GM19467 (cell line): ENCODE measurements around the gene GRK6.
A peak's percentile ranks its signal among the peaks of the same experiment; 100 is the strongest.

ENCODE experiments used
- ATAC-seq: cut with Tn5 transposase; IDR thresholded peaks from one replicate; pipeline ENCODE4 v1.9.1; 2021; ENCODE audit warnings: mild to moderate bottlenecking, moderate library complexity; ENCODE audit not compliant: unreplicated experiment

The GRK6 gene

DNA sequence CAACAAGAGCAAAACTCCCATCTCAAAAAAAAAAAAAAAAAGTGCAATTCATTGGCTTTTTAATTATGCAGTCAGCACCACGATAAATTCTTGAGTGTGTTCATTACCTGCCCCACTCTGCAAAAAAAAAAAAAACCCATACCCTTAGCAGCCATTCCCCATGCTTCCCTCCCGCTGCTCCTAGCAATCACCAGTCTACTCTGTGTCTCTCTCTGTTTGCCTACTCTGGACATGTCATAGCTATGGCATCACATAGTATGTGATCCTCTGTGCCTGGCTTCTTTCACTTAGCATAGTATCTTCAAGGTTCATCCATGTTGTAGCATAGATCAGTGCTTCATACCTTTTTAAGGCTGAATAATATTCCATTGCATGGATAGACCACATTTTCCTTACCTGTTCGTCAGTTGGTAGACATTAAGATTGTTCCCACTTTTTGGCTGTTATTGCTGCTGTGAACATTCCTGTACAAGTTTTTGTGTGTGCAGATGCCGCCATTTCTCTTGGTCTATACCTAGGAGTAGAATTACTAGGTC lies 13.1 kb downstream of the GRK6 start:
- ATAC-seq = no peak

DNA sequence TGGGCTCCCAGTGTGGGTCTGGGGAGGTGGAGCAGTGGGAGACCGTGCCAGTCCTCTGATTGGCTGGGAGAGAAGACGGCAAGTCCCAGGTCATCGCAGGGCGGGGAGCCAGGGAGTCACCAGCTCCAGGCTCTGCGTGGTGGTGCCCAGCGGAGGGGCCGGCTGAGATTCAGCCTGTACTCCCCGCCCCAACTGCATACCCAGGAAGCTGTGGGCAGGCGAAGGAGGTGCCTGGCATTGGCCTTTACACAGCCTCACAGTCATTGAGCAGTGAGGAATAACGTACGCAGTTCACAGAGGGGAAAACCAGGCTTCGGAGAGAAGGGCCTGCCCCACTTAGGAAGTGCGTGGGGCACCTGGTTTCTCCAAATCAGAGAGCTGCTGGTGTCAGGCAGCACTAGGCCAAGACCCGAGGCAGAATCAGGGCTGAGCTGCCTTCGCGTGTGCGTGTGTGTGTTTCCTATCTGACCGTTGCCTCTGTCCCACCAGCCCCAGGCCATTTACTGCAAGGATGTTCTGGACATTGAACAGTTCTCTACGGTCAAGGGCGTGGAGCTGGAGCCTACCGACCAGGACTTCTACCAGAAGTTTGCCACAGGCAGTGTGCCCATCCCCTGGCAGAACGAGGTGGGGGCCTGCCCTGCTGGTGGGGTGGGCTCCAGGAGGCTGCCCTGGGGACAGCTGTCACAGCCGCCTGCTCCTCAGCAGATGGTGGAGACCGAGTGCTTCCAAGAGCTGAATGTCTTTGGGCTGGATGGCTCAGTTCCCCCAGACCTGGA lies 13.9 kb downstream of the GRK6 start:
- ATAC-seq = no peak

DNA sequence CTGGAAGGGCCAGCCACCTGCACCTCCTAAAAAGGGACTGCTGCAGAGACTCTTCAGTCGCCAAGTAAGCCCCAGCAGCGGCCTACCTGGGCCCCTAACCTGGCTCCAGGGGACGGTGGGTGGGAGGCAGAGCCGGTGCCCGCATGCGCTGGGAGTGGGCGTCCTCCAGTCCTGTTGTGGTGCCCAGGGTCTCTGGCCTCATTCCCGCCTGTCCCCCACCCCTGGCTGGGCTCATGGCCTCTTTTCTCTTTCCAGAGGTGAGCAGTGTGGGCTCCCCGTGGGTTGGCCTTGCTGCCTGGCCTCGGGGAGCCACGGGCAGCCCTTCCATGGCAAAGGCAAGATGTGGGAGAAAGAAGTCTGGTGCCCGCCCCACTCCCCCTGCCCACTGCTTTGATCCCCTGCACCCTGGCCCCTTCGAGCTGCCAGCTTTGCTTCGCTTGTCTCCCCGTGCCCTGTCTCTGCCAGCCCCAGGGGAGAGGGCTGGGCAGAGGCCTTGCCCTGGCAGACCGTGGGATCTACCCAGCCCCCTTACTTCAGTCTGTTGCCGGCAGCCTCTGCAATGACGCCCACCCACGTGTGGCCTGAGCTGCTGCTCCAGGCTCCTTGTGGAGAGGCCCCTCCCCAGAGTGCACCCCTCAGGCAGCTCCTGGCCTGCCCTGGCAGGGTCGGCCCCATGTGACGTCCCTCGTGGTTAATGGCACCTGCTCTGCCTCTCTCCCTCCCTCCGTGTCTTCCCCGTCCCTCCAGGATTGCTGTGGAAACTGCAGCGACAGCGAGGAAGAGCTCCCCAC lies 14.7 kb downstream of the GRK6 start:
- ATAC-seq = no peak

DNA sequence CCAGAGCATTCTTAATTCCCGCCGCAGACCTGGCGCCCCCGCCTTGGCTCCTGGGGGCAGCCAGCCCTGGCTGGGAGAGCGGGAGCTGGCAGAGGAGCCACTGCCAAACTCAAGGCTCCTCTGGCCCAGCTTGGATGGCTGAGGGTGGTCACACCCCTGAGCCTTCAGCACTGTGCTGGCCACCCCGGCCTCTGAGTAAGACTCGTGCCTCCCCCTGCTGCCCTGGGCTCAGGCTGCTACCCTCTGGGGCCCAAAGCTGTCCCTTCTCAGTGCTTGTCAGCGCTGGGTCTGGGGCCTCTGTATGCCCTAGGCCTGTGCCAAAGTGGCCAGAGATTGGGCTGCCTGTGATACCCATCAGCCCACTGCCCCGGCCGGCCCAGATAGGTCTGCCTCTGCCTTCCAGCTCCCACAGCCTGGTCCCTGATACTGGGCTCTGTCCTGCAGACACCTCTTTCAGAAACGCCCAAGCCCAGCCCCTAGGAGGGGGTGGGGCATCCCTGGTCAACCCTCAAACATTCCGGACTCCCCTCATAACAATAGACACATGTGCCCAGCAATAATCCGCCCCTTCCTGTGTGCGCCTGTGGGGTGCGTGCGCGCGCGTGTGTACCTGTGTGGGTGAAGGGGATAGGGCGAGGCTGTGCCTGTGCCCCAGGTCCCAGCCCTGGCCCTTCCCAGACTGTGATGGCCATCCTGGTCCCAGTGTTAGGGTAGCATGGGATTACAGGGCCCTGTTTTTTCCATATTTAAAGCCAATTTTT lies 15.8 kb downstream of the GRK6 start:
- ATAC-seq = no peak

DNA sequence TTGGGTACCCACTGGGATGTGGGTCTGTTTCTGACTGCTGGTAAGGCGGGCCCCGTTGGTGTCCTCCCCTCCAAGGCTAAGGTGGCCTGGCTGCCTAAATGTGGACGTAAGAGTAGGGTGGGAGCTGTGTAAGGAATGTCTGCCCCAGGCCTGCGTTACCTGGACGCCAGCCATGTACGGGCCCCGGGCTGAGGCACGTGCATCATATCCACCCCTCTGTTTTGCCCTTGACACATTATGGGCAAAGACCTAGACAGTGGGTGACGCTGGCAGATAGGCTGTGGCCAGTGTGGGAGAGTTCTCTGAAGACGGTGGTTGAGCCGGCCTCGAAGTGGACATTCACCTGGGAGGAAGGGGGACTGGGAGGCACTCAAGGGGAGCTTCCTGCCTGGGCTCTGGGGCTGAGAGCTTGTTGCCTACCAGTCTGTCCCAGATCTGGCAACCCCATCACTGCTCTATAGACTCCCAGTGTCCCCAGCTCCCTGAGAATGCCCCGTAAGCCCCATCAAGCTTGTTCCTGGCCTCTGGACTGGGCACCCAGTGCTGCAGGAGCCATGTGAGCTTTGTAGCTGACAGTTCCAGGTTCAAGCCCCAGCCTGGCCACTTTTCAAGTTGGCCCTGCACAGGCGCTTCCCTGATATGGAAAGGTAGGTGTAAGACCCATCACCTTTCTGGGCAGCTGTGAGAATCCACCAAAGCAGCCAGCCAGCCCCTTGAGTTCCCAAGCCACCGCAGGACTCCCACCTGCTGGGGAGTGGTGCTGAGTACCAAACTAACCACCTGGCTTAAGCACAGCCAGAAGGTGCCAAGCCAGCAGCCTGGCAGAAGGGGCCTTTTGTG lies 16.9 kb downstream of the GRK6 start:
- no peak for ATAC-seq

DNA sequence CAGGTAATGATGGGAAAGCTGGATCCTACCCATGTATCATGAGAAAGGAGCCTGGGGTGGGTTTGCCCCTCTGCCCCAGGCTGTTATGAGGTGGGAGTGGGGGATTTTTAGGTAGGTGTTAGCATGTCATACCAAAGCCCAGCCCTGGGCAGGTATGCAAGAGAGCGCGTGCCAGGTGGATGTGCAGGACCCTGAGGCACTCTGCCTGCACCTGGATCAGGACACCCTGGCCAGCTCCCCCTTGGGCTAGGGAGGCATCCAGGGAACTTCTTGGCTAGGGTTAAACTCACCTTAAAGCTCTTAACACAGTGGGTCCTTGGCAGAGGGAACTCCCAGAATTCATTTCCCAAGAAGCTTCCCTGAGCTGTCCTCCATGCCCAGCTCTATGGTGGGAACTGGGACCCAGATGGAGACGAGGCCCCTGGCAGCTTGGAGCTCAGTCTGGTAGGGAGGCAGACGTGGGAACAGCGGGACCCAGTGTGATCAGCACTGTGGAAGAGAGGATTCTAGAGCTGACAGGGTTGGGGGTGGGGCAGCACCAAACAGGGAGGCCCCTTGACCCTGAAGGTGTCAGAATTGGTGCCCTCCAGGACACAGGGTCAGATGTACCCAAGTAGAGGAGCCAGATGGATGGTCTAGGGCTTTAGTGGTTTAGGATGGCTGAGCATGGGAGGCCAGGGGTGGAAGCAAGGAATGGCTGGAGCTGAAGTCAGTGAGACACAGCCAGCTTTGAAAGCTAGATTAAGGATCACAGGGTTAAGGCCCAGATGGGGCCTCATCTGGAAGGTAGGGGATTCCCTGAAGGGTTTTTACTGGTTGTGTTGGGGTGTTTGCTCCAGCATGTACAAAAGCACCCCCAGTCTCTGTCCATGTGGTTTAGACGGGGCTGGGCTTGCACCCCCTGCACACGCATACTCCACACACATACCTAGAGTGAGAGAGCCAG lies 17.9 kb downstream of the GRK6 start:
- no peak for ATAC-seq

DNA sequence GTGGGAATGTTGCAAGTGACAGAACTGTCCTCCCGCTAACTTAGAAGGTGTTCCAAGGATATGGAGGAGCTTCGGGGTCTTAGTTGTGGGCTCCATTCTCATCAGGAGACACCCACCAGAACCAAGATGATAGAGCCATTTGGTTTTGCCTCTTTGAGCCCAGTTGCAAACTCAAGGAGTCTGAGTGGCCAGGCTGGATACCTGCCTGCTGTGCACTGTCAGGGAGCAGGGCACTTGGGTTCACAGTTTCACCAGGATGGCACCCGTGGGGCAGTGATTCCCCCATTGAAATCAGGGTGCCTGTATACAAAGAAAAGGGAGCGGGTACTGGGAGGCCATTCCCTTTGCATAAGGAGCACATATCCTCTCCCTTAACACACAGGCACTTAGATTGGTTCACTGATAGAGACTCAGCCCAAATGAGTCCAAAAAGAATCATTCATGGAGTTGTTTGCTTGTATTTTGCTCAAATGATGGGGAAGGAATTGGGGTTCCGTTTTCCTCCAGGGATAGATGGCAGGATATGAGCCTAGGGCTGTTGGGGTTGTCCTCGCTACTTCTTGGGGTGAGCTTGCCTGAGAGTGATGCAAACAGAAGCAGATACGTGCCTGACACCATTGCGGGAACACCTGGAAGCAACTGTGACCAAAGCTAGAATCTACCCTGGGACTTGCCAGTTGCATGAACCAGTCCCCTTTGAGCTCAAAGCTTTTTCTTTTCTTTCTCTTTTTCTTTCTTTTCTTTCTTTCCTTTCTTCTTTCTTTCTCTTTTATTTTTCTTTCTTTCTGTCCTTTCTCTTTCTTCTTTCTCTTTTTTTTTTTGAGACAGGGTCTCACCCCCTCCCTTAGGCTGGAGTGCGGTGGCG lies 18.8 kb downstream of the GRK6 start:
- ATAC-seq = no peak

DNA sequence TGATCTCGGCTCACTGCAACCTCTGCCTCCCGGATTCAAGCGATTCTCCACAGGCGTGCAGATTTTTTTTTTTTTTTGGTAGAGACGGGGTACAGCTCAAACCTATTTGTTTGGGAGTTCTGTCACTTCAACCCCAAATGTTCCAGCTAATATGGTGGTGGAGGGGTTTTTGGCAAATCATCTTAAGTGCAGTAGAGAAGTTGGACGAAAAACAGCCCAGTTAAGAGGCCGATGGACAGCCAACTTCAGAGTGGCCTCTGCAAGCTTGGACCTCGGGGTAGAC lies 19.4 kb downstream of the GRK6 start:
- ATAC-seq = no peak

DNA sequence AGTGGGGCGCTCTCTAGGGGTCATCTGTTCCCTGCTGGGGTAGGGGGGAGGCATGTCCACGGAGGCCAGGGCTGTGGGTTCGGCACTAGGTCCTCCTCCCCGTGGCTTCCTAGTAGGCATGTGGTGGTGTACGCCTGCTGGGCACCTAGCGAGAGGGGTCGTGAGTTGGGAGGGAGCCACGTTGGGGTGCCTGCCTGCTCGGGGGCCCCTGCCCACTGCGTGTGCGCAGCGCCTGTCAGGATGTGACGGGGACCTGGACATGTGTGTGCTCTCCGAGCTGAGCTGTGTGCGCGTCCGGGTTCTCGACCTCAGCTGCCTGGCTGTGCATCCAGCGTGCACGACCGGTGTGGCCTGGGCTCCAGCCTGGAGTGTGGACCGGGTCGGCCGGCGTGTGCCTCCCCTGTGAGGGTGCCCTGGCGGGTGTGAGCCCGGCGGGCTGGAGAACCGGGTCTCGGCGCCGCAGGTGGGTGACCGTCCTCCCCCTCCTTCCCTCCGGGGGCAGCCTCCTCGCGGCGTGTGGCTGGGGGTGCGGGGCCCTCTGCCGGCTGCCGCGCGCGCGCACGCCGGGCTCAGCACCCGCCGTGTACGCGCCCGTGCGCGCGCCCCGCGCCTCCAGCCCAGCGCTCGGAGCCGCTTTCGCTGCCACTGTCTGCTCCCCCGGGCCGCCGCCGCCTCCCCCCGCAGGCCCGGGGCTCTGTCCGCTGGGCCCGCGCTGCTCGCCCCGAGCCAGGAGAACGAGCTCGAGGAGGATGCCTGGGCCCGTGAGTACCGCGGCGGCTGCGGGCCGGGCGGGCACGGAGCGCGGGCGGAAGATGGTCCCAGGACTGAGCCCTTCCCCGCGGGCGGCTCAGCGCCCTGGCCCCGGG lies 20.0 kb downstream of the GRK6 start, which contains the start of gene PRR7:
Gene PRR7 (plus strand): TSS at position 615 of the 866 bp plus-strand sequence. CDS start 8,254 bp downstream, outside the sequence.
- peak; percentile 42 for ATAC-seq

DNA sequence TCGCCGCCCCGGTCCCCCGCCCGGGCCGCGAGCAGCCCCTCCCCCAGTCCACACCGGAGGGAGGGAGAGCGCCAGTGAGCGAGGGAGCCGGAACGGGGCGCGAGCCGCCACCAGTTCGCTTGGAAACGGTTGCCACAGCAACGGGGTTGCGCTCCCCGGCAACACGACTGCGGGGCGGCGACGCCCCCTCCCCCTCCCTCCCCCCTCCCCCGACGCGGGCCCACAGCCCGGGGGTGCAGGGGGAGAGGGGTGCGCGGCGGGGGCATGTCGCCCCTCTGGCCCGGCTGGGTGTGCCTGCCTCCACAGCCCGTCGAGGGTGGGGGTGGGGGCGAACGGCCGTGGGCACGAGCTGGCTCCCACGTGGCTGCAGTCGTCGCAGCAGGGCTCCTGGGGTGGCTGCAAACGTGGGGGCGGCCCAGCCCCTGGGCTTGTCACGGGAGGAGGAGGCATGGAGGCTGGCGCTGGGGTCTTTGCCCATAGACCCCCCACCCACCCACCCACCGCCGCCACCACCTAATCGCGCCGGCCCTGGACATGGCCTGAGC lies 20.7 kb downstream of the GRK6 start:
- peak; percentile 31 for ATAC-seq

DNA sequence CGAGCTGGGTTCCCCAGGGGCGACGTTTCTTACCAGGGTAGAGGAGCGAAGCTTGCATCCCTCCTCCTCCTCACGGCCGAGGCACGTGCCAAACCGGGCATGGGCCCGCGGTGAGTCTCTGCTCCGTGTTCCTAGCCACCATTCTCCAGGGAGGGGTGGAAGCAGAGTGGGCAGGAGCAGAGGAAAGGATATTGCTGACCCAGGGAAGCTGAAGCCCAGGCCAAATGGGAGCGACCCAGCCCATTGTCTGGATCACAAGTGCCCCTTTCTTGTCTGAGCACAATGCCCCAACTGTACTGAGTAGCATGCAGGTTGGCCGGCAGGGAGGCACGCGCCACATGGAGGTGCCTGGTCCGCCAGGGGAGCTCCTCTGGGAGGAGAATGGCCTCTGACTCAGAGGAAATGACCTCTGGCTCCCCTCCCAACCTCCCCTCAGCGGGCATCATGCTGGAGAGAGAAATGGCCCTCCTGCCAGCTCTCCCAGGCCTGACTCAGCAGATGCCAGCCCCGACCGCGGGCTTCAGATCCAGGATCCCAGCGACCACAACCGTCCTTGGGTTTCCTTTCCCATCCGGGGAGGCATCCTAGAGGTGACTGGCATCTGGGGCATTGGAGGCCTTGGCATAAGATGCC lies 21.3 kb downstream of the GRK6 start:
- no peak for ATAC-seq

DNA sequence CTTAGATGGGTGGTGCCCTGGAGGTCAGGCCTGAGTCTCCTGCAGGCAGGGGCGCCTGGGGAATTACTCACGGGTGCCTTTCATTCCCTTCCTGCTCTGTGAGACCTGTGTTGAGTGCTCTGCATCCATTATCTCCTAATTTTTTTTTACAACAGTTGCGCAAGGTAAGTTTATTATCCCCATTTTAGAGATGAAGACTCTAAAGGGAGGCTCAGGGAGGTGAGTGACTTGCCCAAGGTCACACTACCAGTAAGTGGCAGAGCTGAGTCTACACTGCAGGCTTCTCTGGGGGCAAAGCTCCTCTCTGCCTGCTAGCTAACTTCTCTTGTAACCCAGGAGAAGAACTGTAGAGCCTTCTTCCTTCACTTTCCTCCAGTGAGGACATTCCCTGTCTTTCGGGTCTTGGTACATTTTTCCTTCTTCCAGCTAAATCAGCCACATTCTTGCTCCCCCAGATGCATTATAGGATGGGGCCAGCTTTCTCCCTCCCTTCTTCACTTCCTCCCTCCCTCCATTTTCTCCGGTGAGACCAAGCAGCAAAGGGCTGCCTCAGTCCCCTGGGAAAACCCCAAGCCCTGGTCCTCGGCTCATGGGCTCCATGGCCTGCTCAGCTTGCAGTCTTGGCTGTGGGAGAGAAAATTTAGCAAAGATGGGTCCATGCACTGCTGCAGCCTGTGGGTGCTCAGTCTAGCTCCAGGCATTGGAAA lies 21.9 kb downstream of the GRK6 start:
- ATAC-seq = no peak

DNA sequence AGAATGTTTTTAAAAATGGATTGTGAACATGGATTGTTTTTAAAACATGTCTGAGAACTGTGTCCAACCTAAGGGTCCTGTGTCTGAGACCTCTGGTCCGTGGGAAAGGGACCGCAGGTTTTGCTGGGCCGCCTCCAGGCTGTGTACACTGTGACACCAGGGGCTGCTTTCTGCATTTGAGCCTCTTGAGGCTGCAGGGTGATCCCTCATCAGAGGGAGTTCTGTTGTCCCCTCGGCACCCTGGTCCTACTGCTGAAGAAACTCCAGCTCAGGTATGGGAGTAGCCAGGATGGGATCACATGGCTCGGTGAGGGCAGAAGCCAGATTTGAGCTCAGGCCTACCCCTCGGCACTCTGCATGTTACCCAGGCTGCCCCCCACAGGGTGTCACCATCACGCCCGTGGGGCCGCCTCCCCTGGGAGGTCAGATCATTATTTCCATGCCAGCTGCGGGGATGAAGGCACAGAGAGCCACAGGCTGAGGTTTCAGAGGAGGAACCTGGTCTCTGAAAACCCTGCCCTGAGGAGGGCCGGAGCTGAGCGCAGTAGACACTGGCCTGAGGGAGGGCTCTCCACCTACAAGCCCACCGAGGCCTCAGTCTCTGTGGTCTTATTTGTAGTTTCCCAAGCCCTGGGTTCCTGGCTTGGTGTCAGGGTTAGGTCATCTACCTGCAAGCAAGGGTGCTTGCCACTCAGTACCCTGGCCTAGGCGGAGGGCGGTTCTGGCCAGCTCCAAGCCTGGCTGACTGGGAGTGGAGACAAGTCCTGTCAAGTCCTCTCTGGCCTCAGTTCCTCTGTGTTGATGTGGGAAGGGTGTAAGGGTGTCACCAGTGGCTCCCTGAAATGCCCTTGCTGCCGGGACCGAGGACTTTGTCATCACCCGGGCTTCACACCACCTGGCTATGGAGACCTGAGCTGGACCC lies 22.9 kb downstream of the GRK6 start:
- no peak for ATAC-seq

DNA sequence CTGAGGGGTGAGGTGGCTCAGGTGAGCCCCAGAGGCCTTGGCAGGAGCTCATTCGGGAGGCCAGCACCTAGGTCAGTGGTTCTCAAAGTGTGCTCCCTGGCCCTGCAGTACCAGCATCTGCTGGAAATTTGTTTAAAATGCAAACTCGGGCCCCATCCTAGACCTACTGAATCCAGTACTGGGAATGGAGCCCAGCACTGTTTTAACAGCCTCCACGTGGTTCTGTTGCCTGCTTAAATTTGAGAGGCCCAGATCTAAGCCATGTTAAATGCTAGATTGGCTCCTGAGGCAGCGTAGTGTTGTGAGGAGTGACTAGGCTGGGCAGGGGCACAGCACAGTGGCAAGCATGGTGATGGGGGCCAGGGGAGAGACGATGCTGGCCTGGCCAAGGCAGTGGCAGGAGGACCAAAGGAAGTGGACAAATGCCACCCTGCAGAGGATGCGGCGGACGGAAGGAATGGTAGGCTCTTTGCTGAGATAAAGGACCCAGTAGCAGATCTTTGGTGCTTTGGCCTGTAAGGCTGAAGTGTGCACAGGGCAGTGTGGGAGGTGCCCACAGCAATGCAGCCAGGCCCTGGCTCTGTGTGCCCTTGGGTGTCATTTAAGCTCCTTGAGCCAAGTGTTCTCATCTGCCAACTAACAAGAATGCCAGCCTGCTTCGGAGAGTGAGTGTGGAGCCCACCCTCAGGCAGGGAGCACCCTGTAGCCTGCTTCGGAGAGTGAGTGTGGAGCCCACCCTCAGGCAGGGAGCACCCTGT lies 24.4 kb downstream of the GRK6 start:
- ATAC-seq = no peak
